ENCODE results near the gene SLC25A25. TPM values are rescaled to one million over a fixed set of nuclear protein-coding genes. Genes with fewer than 3 reads are reported as not detected.
"Not testable (repeated sequence)": the region's sequence is repeated elsewhere in the genome, so short reads cannot be mapped to it uniquely, and the experiment has no call there.

The SLC25A25 gene
- total RNA-seq, 2 donors from 2014 or later = 12.9 to 13.1 TPM

DNA sequence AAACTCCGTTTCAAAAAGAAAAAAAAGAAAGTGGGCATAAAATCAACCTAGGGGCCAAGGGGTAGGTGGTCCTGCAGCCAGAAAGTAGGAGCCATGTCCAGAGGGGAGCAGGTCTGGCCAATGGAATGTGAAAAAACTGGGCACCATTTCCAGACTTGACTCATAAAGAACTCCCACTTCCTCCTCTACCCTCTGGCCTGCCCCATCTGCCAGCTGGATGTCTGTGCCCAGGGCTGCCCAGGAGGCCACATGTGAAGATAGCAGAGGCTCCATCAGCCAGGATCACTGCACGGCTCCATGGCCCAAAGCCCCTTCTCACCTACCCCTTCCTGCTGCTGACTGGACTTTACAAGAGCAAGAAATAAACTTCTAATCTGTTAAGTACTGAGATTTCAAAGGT, 45.1 kb upstream of the SLC25A25 start:
- TF ChIP-seq, protein P1, sequence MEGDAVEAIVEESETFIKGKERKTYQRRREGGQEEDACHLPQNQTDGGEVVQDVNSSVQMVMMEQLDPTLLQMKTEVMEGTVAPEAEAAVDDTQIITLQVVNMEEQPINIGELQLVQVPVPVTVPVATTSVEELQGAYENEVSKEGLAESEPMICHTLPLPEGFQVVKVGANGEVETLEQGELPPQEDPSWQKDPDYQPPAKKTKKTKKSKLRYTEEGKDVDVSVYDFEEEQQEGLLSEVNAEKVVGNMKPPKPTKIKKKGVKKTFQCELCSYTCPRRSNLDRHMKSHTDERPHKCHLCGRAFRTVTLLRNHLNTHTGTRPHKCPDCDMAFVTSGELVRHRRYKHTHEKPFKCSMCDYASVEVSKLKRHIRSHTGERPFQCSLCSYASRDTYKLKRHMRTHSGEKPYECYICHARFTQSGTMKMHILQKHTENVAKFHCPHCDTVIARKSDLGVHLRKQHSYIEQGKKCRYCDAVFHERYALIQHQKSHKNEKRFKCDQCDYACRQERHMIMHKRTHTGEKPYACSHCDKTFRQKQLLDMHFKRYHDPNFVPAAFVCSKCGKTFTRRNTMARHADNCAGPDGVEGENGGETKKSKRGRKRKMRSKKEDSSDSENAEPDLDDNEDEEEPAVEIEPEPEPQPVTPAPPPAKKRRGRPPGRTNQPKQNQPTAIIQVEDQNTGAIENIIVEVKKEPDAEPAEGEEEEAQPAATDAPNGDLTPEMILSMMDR (conservative IDR thresholded peaks at IDR 0.05) = no peak
- no peaks in the 10 kb centered on the region for H3K4me1 ChIP-seq (ENCODE audit: control insufficient read depth, insufficient read depth, low read length)
- H3K9me3 Mint-ChIP-seq = no peaks in the 10 kb centered on the region
- WGBS, 2 experiments (ENCODE audit: insufficient coverage in 1 of 2, insufficient read length in 1 of 2) = 98% methylated on average over 2 of the region's 2 CpGs; no CpG with 5 or more reads in 1 of the 2 experiments
- no peaks in the 10 kb centered on the region for H3K36me3 Mint-ChIP-seq (ENCODE audit: low read depth)
- no peak for DNase-seq
- H3K27me3 ChIP-seq (ENCODE audit: control insufficient read depth, insufficient read depth, low read length, poor library complexity, severe bottlenecking) = no peaks in the 10 kb centered on the region
- no peaks in the 10 kb centered on the region for H3K9me3 ChIP-seq (ENCODE audit: control insufficient read depth, low read length)
- no peaks in the 10 kb centered on the region for H3K36me3 ChIP-seq (ENCODE audit: control insufficient read depth, insufficient read depth, low read length)
- H3K27me3 Mint-ChIP-seq (ENCODE audit: insufficient read depth) = no peaks in the 10 kb centered on the region
- no peak overlapping the region for H3K27ac Mint-ChIP-seq
- no peak overlapping the region for H3K4me3 ChIP-seq (ENCODE audit: low read length)
- H3K4me1 Mint-ChIP-seq = no peaks in the 10 kb centered on the region
- H3K4me3 Mint-ChIP-seq = no peak overlapping the region
- no peak overlapping the region for H3K27ac ChIP-seq (ENCODE audit: low read depth, low read length)
- no peak overlapping the region for H3K9ac ChIP-seq (ENCODE audit: extremely low read depth, low read length, poor library complexity, severe bottlenecking)

DNA sequence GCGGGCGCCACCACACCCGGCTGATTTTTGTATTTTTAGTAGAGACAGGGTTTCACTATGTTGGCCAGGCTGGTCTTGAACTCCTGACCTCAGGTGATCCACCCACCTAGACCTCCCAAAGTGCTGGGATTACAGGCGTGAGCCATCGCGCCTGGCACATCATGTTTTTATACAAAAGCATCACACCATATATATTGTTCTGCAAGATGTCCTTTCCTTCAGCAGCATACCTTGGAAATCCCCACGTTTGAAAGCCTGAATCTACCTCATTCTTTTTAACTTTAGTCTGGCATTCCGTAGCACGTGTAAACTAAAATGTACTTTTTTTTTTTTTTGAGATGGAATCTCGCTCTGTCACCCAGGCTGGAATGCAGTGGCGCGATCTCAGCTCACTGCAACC, 44.4 kb upstream of the SLC25A25 start:
- not testable (repeated sequence) for H3K36me3 ChIP-seq (ENCODE audit: control insufficient read depth, insufficient read depth, low read length); H3K27me3 Mint-ChIP-seq (ENCODE audit: insufficient read depth); H3K4me1 Mint-ChIP-seq; H3K4me3 Mint-ChIP-seq; H3K27ac ChIP-seq (ENCODE audit: low read depth, low read length); H3K36me3 Mint-ChIP-seq (ENCODE audit: low read depth); H3K4me1 ChIP-seq (ENCODE audit: control insufficient read depth, insufficient read depth, low read length); DNase-seq; H3K27me3 ChIP-seq (ENCODE audit: control insufficient read depth, insufficient read depth, low read length, poor library complexity, severe bottlenecking); H3K9me3 ChIP-seq (ENCODE audit: control insufficient read depth, low read length); H3K27ac Mint-ChIP-seq; H3K4me3 ChIP-seq (ENCODE audit: low read length); H3K9ac ChIP-seq (ENCODE audit: extremely low read depth, low read length, poor library complexity, severe bottlenecking); H3K9me3 Mint-ChIP-seq
- 94 to 95% methylated on average over 6 to 12 of the region's 12 CpGs for WGBS, 2 experiments (ENCODE audit: insufficient coverage in 1 of 2, insufficient read length in 1 of 2)

DNA sequence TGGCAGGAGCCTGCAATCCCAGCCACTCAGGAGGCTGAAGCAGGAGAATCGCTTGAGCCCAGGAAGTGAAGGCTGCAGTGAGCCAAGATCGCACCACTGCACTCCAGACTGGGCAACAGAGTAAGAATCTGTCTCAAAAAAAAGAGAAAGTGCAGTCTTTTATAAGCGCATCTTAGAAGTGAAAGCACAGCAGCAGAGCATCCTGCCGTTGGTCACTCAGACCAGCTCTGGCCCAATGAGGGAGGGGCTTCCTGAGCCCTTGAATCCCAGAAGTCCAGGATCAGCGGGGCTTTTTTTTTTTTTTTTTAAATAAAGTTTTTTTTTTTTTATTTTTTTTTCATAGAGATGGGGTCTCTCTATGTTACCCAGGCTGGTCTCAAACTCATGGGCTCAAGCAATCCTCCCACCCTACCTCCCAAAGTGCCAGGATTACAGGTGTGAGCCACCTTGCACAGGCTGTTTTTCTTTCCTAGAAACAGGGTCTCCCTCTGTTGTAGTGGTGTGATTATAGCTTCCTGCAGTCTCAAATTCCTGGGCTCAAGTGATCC, 43.2 kb upstream of the SLC25A25 start:
- H3K9ac ChIP-seq (ENCODE audit: extremely low read depth, low read length, poor library complexity, severe bottlenecking) = no peak overlapping the region
- no peak for DNase-seq
- no peaks in the 10 kb centered on the region for H3K27me3 Mint-ChIP-seq (ENCODE audit: insufficient read depth)
- H3K4me1 ChIP-seq (ENCODE audit: control insufficient read depth, insufficient read depth, low read length) = no peaks in the 10 kb centered on the region
- no peaks in the 10 kb centered on the region for H3K9me3 Mint-ChIP-seq
- WGBS, 2 experiments (ENCODE audit: insufficient coverage in 1 of 2, insufficient read length in 1 of 2) = 95 to 100% methylated on average over 2 to 4 of the region's 5 CpGs
- no peaks in the 10 kb centered on the region for H3K9me3 ChIP-seq (ENCODE audit: control insufficient read depth, low read length)
- no peak overlapping the region for H3K4me3 ChIP-seq (ENCODE audit: low read length)
- H3K4me1 Mint-ChIP-seq = no peaks in the 10 kb centered on the region
- no peak overlapping the region for H3K27ac ChIP-seq (ENCODE audit: low read depth, low read length)
- TF ChIP-seq, protein P1 (conservative IDR thresholded peaks at IDR 0.05) = no peak
- H3K27ac Mint-ChIP-seq = no peak overlapping the region
- no peaks in the 10 kb centered on the region for H3K27me3 ChIP-seq (ENCODE audit: control insufficient read depth, insufficient read depth, low read length, poor library complexity, severe bottlenecking)
- no peak overlapping the region for H3K4me3 Mint-ChIP-seq
- H3K36me3 ChIP-seq (ENCODE audit: control insufficient read depth, insufficient read depth, low read length) = no peaks in the 10 kb centered on the region
- no peaks in the 10 kb centered on the region for H3K36me3 Mint-ChIP-seq (ENCODE audit: low read depth)

DNA sequence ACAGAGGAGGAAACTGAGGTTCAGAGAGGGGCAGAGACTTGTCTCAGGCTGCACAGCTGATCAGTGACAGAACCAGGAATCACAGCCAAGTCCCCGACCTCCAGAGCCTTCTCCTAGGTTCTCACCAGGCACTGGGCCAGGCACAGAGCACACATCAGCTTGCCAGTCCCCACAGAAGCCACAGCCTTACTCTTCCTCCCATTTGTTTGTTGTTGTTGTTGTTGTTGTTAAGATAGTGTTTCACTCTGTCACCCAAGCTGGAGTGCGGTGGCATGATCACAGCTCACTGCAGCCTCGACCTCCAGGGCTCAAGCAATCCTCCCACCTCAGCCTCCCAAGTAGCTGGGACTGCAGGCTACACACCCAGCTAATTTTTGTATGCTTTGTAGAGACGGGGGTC, 42.3 kb upstream of the SLC25A25 start:
- H3K27me3 ChIP-seq (ENCODE audit: control insufficient read depth, insufficient read depth, low read length, poor library complexity, severe bottlenecking) = no peaks in the 10 kb centered on the region
- Mint-ChIP-seq H3K4me1 (no peaks in the 10 kb centered on the region), H3K27me3 (ENCODE audit: insufficient read depth) (no peaks in the 10 kb centered on the region), H3K36me3 (ENCODE audit: low read depth) (no peaks in the 10 kb centered on the region), H3K4me3 (no peak overlapping the region), H3K9me3 (no peaks in the 10 kb centered on the region), H3K27ac (no peak overlapping the region)
- no peak overlapping the region for H3K4me3 ChIP-seq (ENCODE audit: low read length)
- no peaks in the 10 kb centered on the region for H3K4me1 ChIP-seq (ENCODE audit: control insufficient read depth, insufficient read depth, low read length)
- WGBS, 2 experiments (ENCODE audit: insufficient coverage in 1 of 2, insufficient read length in 1 of 2) = 79 to 100% methylated on average over 1 to 4 of the region's 4 CpGs
- H3K27ac ChIP-seq (ENCODE audit: low read depth, low read length) = no peak overlapping the region
- DNase-seq = no peak
- no peak overlapping the region for H3K9ac ChIP-seq (ENCODE audit: extremely low read depth, low read length, poor library complexity, severe bottlenecking)
- H3K36me3 ChIP-seq (ENCODE audit: control insufficient read depth, insufficient read depth, low read length) = no peaks in the 10 kb centered on the region
- TF ChIP-seq, protein P1 (conservative IDR thresholded peaks at IDR 0.05) = no peak
- H3K9me3 ChIP-seq (ENCODE audit: control insufficient read depth, low read length) = no peaks in the 10 kb centered on the region

Measured in endodermal cell (in vitro differentiated cells).